ENCODE results near the gene NUBP1.
"Not testable (repeated sequence)": the region's sequence is repeated elsewhere in the genome, so short reads cannot be mapped to it uniquely, and the experiment has no call there.

Gene NUBP1

DNA sequence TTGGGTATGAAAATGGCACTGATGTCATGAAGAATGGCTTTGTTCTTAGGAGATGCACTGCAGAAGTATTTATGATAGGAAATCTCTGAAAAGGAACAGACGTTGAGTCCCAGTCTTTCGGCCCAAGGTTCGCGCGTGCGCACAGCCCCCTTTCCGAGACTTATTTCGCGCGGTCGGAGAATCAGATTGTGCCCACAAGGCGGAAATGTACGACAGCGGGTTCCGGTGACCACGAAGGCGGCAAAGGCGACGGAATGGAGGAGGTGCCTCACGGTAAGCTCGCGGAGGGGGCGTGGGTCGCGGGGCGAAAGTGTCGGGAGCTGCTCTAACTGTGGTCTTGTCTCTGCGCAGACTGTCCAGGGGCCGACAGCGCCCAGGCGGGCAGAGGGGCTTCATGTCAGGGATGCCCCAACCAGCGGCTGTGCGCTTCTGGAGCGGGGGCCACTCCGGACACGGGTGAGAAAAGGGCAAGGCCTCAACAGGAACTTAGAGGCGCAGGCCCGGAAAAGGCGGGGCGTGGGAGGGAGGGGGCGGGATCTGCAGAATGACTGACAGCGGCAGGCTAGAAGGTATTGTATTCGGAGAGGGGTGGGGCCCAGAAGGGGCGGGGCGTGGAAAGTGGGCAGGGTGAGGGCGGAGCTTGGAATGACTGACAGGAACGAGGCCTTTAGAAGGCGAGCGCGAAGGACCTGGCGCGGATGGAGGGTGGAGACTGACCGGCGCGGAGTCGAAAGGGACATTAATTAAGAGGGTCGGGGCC, at the start of gene NUBP1:
NUBP1 (plus strand) TSS at position 233 of the 760 bp plus-strand sequence; CDS start at position 255, 22 bp downstream.
- DNase-seq (ENCODE audit: low spot score): peak; percentile 99

DNA sequence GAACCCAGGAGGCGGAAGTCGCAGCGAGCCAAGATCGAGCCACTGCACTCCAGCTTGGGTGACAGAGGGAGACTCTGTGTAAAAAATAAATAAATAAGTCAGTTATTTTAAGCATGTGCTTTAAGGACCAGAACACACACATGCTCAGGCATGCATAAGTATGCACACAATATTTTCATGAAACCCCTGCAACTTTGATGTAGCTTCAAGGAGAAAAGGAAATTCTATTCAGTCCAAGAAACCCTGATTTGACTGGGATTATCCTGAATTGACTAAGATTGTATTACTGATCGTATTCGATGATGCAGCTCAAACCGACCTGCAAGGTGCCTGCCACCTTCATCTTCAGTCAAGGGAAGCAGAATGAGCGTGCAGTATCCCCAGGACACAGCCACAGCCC, 49.8 kb upstream of the NUBP1 start:
- no peak for DNase-seq (ENCODE audit: low spot score)

DNA sequence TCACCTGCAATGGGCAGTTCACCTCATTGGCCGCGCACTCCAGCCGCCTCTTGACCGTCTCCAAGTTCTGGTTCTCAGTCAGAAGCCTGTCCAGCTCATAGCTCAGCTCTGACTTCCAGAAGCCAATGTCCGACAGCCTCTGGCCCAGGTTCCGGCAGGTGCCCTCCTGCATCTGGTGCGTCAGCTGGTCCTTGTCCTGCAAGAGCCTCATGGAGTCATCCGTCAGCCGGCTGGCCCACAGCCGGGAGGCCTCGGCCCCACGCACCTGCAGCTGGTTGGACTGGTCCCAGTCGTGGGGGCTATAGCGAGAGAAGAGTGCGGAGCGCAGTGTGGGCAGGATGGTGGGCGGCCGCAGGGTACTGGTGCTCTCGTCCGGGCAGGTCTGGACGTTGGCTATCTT, 49.3 kb upstream of the NUBP1 start:
- DNase-seq (ENCODE audit: low spot score): no peak

DNA sequence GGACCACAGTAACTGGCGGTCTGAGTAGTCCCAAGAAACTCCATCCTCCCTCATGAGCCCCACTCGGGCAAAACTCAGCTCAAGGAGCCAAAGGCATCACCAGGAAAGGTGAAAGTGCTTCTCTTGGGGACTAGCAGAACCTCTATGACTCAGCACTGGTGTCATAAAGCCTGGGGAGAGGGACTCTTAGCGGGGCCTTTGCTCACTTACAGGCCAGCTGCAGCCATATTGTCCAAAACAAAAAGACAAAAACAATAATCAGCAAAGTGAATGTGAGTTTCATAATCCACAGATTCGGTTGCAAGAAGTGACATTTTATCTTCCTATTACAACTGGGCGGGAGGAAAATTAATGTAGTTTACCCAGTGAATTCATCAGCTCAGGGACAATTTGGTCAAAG, 48.8 kb upstream of the NUBP1 start, which contains the start of gene TEKT5:
TEKT5 (minus strand) TSS at position 101 of the 400 bp plus-strand sequence; CDS start at position 44, 57 bp downstream.
- no peak for DNase-seq (ENCODE audit: low spot score)

GRCh38 chr16:10699756-10700155, 43.9 kb upstream of the NUBP1 start:
- DNase-seq (ENCODE audit: low spot score): no peak

GRCh38 chr16:10708969-10709368, 34.7 kb upstream of the NUBP1 start:
- no peak for DNase-seq (ENCODE audit: low spot score)

DNA sequence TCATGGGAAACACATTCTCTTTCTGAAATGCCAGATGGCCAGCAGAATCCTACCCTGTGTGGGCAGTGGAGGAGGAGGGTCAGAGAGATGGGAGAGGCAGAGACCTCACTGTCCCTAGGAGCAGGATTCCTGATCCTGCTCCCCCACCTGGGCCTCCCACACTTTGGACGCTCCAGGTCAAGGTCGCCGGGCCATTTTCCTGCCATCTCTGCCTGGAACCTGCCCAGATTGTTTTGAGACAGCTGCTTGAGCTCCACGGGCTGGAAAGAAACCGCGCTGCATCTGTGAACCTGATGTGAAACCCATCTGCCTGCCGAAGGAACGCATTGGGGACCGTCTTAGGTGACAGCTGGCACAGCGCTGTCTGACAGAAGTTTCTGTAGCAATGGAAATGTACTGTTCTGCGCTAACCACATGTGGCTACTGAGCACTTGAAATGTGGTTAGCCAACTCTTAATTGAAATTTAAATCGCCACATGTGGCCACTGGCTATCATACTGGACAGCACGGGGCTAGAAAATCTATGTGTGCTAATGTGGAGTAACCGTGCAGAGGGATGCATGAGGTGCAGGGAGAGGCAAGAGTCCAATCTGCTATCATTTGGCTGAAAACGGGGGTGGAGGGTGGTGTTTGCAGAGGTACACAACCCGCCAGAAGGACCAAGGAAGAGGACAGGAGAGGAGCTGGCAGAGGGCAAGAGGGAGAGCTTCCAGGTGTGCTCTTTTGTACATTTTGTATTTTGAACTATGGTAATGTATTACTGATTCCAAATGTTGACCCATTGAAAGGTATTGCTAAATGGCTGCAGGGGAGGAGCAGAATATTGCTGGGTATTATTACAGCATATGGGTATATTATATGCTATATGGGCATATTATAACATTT, 15.4 kb upstream of the NUBP1 start:
- no peak for DNase-seq (ENCODE audit: low spot score)

GRCh38 chr16:10729104-10730048, 14.3 kb upstream of the NUBP1 start:
- DNase-seq (ENCODE audit: low spot score): peak; percentile 79

DNA sequence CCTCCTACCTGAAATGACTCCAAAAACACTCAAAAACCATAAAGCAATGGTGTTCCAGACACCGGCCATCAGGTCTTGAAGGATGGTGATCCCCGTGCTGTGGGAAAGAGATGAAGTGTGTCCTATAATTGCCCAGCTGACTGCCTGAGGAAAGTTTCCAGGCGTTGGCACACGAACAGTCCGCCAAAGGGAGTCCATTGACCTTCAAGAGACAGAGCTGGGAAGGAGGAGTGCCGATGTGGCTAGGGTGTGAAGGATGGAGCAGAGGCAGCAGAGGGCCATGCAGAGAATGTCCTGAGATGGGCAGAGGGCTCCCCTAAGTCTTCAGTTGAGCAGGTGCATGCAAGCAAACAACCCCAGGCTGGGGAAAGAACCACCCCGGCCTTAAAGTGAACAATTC, 11.9 kb upstream of the NUBP1 start:
- no peak for DNase-seq (ENCODE audit: low spot score)

DNA sequence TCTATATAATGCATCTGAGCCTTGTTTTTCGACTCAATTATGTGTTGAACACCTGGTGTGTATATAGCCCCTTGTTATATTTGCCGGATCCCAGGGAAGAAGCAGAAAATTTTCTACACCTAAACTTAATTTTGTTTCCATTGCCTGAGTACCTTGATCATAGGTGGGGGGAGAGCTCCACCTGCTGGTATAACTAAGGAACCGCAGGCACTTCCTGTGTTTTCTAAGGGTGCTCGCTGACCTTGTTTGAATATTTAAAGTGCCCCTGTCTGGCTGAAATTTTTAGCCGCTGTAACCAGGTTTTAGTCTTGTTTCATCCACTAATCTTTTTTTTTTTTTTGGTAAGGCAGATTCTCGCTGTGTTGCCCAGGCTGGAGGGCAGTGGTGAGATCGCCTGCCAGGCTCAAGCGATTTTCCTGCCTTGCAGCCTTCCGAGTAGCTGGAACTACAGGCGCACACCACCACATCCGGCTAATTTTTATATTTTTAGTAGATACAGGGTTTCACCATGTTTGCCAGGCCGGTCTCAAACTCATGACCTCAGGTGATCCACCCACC, 6.5 kb upstream of the NUBP1 start:
- peak; percentile 69 for DNase-seq (ENCODE audit: low spot score)

GRCh38 chr16:10738231-10739077, 5.2 kb upstream of the NUBP1 start:
- peak; percentile 17 for DNase-seq (ENCODE audit: low spot score)

GRCh38 chr16:10740000-10740844, 3.4 kb upstream of the NUBP1 start:
- DNase-seq (ENCODE audit: low spot score): no peak

- DNase-seq (ENCODE audit: low spot score): no peak
These were observed 2.8 kb upstream of the NUBP1 start for GRCh38 chr16:10740845-10741208.

DNA sequence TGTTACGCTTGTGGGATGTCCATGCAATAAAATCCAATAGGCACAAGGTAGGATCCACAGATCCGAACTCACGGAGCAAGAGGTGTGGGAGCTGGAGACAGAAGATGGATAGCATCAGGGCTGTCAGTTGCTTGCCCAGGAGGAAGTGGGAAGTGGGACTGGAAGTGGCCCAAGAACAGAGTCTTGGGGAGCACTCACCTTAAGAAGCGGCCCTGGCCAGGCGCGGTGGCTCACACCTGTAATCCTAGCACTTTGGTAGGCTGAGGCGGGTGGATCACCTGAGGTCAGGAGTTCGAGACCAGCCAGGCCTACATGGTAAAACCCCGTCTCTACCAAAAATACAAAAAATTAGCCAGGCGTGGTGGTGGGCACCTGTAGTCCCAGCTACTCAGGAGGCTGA, 2.4 kb upstream of the NUBP1 start:
- DNase-seq (ENCODE audit: low spot score): not testable (repeated sequence)

GRCh38 chr16:10741844-10742243, 1.8 kb upstream of the NUBP1 start:
- DNase-seq (ENCODE audit: low spot score): no peak

GRCh38 chr16:10743227-10743609, 424 bp upstream of the NUBP1 start:
- DNase-seq (ENCODE audit: low spot score): no peak

DNA sequence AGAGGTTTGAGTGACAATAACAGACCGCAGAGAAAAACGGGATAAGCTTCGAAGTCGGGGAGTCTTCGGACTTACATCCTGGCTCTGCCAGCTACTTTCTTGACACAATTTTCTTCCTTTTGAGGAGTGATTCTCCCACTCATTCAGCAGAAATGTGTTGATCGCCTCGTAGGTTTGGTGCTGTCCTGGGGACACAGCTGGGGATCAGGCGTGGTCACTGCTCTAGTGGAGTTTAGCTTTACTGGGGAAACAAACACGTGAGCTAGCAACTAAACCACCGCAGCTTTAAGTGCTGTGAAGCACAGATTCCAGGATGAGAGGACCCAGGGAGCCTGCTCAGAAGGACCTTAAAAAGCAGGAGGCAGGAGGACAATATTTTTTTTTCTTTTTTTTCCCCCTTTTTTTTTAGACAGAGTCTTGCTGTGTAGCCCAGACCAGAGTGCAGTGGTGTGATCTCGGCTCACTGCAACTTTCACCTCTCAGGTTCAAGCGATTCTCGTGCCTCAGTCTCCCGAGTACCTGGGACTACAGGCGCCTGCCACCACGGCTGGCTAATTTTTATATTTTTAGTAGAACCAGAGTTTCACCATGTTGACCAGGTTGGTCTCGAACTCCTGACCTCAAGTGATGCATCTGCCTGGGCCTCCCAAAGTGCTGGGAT, 858 bp downstream of the NUBP1 start:
- no peak for DNase-seq (ENCODE audit: low spot score)

- no peak for DNase-seq (ENCODE audit: low spot score)
These were observed 2.2 kb downstream of the NUBP1 start for GRCh38 chr16:10745841-10746240.

DNA sequence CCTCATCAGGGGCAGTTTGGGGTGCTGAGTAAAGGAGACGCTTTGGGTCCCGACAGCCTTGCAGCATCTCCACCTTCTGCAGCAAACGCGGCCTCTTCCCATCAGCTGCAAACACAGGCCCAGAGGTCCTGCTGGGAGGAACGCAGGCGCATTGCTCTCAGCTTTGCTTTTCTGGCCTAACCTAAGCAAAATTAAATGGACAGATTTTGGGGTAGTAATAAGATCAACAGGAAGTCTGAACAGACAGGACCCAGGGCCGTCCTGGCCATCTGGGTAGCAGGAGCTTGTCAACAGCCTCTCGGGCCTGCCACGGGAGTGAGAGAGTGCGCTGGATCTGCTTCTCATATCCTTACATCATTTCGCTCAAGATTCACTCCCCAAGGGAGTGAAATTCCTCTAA, 7.2 kb downstream of the NUBP1 start:
- DNase-seq (ENCODE audit: low spot score): no peak

Data from COLO829 (cell line).